Activated CD4-positive, alpha-beta T cell treated with anti-CD3 and anti-CD28 coated beads, Interleukin-2, amount 10 ng/mL, durations not matched to agents 24 days and 14 days (primary cell): ENCODE results near the gene COL26A1. TPM values are rescaled to one million over a fixed set of nuclear protein-coding genes. Genes with fewer than 3 reads are reported as not detected.

Experiments used
- DNase-seq: peaks from one replicate; pipeline ENCODE4 v3.0.0; 2022
- H3K27ac Mint-ChIP-seq: one replicate; pipeline ENCODE4 v1.8.0; 2022; ENCODE audit warnings: mild to moderate bottlenecking, mixed read lengths
- H3K27me3 Mint-ChIP-seq: one replicate; pipeline ENCODE4 v1.8.0; 2022; ENCODE audit warnings: mixed read lengths
- H3K36me3 Mint-ChIP-seq: one replicate; pipeline ENCODE4 v1.8.0; 2022; ENCODE audit warnings: low read depth, mild to moderate bottlenecking, mixed read lengths
- H3K4me1 Mint-ChIP-seq: one replicate; pipeline ENCODE4 v1.8.0; 2021; ENCODE audit warnings: mixed read lengths
- H3K4me3 Mint-ChIP-seq: one replicate; pipeline ENCODE4 v1.8.0; 2022; ENCODE audit warnings: mild to moderate bottlenecking, moderate library complexity, mixed read lengths
- H3K9me3 Mint-ChIP-seq: one replicate; pipeline ENCODE4 v1.8.0; 2021; ENCODE audit warnings: mixed read lengths
- intact Hi-C: fragments of 100-400 bp; cut with micrococcal nuclease; formaldehyde crosslinking; loops from one replicate; pipeline ENCODE4 v1.15.1; 2023
- total RNA-seq: library from RNA; stranded (reverse); gene quantifications from 2 replicates; pipeline ENCODE4 v1.2.3, GENCODE V29; 2022

COL26A1 gene
- total RNA-seq, 1 donor from 2014 or later, result not detected

DNA sequence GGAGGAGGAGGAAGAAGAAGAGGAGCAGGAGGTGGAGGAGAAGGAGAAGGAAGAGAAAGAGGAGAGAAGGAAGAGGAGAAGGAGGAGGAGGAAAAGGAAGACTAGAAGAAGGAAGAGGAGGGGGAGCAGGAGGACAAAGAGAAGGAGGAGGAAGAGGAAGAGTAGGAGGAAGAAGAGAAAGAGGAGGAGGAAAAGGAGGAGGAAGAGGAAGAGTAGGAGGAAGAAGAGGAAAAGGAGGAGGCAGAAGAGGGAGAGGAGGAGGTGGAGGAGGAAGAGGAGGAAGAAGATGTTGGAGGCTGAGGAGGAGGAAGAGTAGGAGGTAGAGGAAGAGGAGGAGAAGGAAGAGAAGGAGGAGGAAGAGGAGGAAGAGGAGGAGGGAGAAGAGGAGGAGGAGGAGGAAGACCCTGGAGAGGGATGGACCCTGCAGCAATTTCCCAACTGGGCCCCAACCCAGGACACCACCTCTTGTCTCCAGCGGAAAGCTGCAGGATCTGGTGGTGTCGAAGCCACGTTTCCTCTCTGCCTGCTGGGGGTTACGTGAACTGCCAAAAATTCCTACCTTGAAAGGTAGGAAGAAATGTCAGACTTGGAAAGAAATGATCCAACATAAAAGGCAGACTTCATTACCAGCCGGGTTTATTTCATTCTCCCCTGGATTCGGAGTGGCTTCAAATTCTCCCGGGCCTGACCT, 38.9 kb downstream of the COL26A1 start:
- no peak overlapping the region for H3K4me3 Mint-ChIP-seq
- intact Hi-C loops, result no loop called here
- H3K27me3 Mint-ChIP-seq, result peaks cover 17% of the 10 kb centered on the region
- H3K9me3 Mint-ChIP-seq, result no peaks in the 10 kb centered on the region
- no peaks in the 10 kb centered on the region for H3K4me1 Mint-ChIP-seq
- no peak overlapping the region for H3K27ac Mint-ChIP-seq
- no peak for DNase-seq
- H3K36me3 Mint-ChIP-seq, result no peaks in the 10 kb centered on the region

DNA sequence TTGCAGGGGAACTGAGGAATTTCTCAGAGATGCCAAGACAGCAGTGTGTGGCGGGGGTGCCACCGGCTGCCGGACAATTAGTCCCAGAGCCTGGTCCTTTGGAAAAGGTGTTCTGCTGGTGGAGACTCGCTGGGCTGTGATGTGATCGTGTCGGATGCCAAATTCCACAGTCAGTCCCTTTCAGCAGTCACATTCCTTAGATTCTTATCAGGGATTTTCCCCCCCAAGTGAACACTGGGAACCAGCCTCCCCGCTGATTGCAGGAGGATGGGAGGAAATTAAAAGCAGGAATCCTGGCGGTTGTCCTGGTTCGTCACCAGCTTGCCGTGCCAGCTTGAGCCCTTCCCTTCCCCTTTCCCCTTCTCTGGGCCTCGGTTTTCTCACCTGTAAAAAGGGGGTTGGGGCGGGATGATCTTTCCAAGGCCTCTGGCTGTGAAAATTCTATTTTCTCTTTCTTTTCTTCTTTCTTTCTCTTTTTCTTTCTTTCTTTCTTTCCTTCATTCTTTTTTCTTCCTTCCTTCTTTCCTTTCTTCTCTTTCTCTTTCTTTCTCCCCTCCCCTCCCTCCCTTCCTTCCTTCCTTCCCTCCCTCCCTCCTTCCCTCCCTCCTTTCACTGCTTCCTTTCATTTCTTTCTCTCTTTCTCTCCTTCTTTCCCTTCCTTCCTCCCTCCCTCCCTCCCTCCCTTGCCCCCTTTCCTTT, 39.6 kb downstream of the COL26A1 start:
- Mint-ChIP-seq H3K36me3 (no peaks in the 10 kb centered on the region), H3K4me3 (no peak overlapping the region), H3K27me3 (peaks cover 12% of the 10 kb centered on the region), H3K27ac (no peak overlapping the region), H3K4me1 (no peaks in the 10 kb centered on the region), H3K9me3 (no peaks in the 10 kb centered on the region)
- DNase-seq, result no peak
- intact Hi-C loops, result no loop called here

DNA sequence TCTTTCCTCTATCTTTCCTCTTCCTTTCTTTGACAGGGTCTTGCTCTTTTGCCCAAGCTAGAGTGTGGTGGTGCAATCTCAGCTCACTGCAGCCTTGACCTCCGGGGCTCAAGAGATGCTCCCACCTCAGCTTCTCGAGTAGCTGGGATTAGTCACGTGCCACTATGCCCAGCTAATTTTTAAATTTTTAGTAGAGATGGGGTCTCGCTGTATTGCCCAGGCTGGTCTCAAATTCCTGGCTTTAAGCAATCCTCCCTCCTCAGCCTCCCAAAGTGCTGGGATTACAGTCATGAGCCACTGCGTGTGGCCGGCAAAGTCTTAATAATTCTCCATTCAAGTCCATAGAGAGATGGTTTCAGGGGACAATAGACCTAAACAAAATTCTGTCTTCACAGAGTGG, 40.2 kb downstream of the COL26A1 start:
- intact Hi-C loops, result no loop called here
- Mint-ChIP-seq H3K9me3 (no peaks in the 10 kb centered on the region), H3K27me3 (peaks cover 12% of the 10 kb centered on the region), H3K4me1 (no peaks in the 10 kb centered on the region), H3K27ac (no peak overlapping the region), H3K36me3 (no peaks in the 10 kb centered on the region), H3K4me3 (no peak overlapping the region)
- no peak for DNase-seq

DNA sequence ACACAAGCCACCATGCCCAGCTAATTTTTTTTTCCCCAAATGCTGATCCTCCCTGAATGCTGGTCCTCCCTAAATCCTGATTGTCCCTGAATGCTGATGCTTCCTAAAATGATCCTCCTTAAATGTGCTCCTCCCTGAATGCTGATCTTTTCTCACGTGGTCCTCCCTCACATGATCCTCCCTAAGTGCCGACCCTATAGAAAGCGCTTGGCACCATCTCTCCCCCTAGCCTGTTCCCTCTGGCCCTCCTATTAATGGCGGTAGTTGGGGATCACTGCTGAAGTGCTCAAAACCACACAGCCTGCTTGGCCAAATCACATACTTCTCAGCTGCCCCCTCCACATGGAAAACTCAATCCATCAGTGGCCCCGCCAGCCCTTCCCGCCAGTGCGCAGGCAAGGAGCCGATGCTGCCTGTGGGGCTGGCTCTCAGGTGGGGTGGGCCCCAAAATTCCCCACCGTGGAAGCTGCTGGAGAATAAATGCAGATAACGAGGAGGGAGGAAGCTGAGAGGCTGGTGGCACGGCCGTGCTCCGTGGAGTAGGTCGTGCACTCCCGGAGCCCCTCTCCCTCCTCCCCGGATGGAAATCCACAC, 42.9 kb downstream of the COL26A1 start:
- Mint-ChIP-seq H3K27ac (no peak overlapping the region), H3K4me3 (no peak overlapping the region), H3K36me3 (no peaks in the 10 kb centered on the region), H3K27me3 (peaks cover 9% of the 10 kb centered on the region), H3K9me3 (peaks cover 12% of the 10 kb centered on the region), H3K4me1 (no peaks in the 10 kb centered on the region)
- DNase-seq, result no peak
- intact Hi-C loops, result no loop called here

DNA sequence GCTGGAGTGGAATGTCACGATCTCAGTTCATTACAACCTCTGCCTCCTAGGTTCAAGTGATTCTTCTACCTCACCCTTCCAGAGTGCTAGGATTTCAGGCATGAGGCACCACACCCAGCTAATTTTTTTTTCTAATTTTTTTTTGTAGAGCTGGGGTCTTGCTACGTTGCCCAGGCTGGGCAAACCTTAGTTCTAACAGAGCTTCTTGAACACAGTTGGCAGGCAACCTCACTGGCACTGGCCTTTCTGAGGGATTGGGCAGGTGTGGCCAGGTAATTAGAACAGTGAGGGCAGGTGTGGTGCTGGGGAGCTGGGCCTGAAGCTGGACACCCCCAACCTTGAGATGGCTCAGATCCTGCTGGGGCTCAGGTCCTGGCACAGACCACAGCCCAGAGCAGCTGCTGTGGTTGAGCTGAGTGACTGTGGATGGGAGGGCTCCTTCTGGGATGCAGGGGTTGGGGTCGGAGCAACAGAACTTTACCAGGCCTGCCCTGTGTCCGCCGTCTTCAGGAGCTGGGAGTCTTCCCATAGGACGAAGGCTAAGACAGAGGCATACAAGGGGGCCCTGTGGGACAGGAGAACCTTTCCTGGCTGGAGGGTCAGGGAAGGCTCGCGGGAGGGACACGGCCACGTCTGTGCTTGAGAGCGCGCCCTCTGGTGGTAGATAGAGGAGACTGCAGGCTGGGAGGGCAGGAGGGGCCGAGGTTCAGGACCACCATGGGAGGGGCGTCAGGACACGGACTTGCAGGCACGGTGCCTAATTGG, 48.2 kb downstream of the COL26A1 start:
- Mint-ChIP-seq H3K36me3 (no peaks in the 10 kb centered on the region), H3K27me3 (no peaks in the 10 kb centered on the region), H3K27ac (no peak overlapping the region), H3K4me1 (peaks cover 5% of the 10 kb centered on the region), H3K4me3 (no peak overlapping the region), H3K9me3 (peaks cover 12% of the 10 kb centered on the region)
- intact Hi-C loops, result loop anchor here (1.0 kb wide), 1 partner anchor 47 kb away; no protein-coding TSS in a partner anchor
- DNase-seq, result peak; percentile 81

DNA sequence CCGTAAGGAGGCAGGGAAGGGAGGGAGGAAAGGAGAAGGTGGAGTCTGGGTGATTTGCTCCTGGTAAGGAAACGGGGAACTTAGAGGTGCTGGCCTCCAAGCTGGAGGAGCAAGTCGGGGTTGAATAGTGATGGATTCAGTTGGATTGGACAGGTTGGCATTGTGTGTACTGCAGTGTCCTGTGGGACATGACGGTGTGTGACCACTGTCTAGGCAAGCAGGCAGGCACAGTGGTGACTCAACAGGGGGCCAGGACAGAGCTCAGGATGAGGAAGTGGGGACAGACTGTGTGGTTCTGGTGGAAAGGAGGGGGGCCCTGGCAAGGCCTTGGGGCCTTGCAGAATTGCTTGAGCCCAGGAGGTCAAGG, 48.8 kb downstream of the COL26A1 start:
- Mint-ChIP-seq H3K36me3 (no peaks in the 10 kb centered on the region), H3K4me3 (no peak overlapping the region), H3K27me3 (no peaks in the 10 kb centered on the region), H3K4me1 (peaks cover 5% of the 10 kb centered on the region), H3K27ac (no peak overlapping the region), H3K9me3 (peaks cover 12% of the 10 kb centered on the region)
- intact Hi-C loops, result loop anchor here (1.0 kb wide), 1 partner anchor 47 kb away; no protein-coding TSS in a partner anchor
- no peak for DNase-seq

DNA sequence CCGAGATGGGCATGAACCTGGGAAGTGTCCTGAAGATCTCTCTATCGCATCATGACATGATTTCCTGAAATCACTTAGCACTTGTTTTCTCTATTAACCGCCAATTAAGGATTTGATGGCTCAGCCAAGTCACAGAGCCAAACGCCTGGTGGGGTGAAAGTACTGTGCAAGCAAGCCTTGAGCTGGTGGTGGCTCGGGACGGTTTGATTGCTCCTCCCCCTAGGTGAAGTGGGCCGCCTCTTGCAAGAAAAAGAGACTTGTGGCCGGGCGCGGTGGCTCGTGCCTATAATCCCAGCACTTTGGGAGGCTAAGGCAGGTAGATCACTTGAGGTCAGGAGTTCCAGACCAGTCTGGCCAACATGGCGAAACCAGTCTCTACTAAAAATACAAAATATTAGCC, 50.3 kb downstream of the COL26A1 start:
- intact Hi-C loops, result no loop called here
- H3K9me3 Mint-ChIP-seq, result peaks cover 12% of the 10 kb centered on the region
- no peak for DNase-seq
- H3K27ac Mint-ChIP-seq, result no peak overlapping the region
- peaks cover 5% of the 10 kb centered on the region for H3K4me1 Mint-ChIP-seq
- no peak overlapping the region for H3K4me3 Mint-ChIP-seq
- H3K36me3 Mint-ChIP-seq, result no peaks in the 10 kb centered on the region
- H3K27me3 Mint-ChIP-seq, result no peaks in the 10 kb centered on the region

DNA sequence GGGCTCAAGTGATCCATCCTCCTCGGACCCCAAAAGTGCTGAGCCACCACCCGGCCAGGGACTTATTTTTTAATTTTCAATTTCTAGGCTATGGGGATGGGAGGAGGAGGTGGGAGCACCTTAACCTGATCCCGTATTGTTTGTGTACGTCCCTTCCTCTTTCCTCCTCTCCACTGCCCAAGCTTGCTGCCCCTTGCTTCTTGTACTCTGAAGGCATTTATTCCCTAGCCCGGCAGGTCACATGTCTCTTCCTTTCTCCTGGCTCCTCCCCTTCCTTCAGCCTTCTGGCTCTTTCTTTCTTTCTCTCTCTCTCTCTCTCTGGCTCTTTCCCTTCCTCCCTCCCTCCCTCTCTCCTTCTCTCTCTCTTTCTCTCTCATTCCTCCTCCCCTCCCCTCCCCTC, 56.0 kb downstream of the COL26A1 start:
- no peak overlapping the region for H3K27ac Mint-ChIP-seq
- intact Hi-C loops, result no loop called here
- DNase-seq, result no peak
- no peaks in the 10 kb centered on the region for H3K27me3 Mint-ChIP-seq
- H3K36me3 Mint-ChIP-seq, result no peaks in the 10 kb centered on the region
- H3K9me3 Mint-ChIP-seq, result no peaks in the 10 kb centered on the region
- no peak overlapping the region for H3K4me3 Mint-ChIP-seq
- peaks cover 2% of the 10 kb centered on the region for H3K4me1 Mint-ChIP-seq

DNA sequence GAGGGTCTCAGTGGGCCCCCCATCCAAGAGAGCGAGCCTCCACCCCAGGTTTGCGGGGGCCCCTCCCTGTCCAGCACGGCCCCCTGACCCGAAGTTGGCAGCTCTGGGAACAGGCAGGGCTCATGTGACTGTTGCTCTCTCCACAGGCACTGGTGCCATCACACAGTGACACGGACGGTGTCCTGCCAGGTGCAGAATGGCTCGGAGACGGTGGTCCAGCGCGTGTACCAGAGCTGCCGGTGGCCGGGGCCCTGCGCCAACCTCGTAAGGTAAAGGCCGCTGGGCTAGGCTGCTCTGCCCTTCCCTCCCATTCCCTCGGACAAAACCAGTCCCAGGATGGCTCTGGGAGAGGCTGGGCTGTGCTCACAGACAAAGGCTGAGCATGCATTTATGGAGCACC, 57.2 kb downstream of the COL26A1 start:
- Mint-ChIP-seq H3K4me1 (peaks cover 2% of the 10 kb centered on the region), H3K27ac (no peak overlapping the region), H3K36me3 (no peaks in the 10 kb centered on the region), H3K9me3 (no peaks in the 10 kb centered on the region), H3K27me3 (no peaks in the 10 kb centered on the region), H3K4me3 (no peak overlapping the region)
- DNase-seq, result no peak
- intact Hi-C loops, result no loop called here

DNA sequence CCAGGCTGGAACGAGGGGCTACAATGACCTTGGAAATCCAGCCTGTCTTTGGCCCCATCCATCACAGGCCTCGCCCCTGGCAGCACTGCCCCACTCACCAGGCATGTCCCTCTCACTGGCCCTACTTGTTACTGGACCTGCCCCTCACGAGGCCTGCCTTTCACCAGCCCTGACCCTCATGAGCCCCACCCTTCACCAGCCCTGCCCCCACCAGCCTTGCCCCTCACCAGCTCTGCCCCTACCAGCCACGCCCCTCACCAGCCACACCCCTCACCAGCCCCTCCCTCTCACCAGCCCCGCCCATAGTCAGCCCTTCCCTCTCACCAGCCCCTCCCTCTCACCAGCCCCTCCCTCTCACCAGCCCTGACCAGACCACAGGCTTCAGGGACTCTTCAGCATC, 57.8 kb downstream of the COL26A1 start:
- H3K4me1 Mint-ChIP-seq, result peaks cover 2% of the 10 kb centered on the region
- DNase-seq, result no peak
- intact Hi-C loops, result no loop called here
- H3K27me3 Mint-ChIP-seq, result no peaks in the 10 kb centered on the region
- H3K36me3 Mint-ChIP-seq, result no peaks in the 10 kb centered on the region
- no peak overlapping the region for H3K4me3 Mint-ChIP-seq
- H3K27ac Mint-ChIP-seq, result no peak overlapping the region
- no peaks in the 10 kb centered on the region for H3K9me3 Mint-ChIP-seq

DNA sequence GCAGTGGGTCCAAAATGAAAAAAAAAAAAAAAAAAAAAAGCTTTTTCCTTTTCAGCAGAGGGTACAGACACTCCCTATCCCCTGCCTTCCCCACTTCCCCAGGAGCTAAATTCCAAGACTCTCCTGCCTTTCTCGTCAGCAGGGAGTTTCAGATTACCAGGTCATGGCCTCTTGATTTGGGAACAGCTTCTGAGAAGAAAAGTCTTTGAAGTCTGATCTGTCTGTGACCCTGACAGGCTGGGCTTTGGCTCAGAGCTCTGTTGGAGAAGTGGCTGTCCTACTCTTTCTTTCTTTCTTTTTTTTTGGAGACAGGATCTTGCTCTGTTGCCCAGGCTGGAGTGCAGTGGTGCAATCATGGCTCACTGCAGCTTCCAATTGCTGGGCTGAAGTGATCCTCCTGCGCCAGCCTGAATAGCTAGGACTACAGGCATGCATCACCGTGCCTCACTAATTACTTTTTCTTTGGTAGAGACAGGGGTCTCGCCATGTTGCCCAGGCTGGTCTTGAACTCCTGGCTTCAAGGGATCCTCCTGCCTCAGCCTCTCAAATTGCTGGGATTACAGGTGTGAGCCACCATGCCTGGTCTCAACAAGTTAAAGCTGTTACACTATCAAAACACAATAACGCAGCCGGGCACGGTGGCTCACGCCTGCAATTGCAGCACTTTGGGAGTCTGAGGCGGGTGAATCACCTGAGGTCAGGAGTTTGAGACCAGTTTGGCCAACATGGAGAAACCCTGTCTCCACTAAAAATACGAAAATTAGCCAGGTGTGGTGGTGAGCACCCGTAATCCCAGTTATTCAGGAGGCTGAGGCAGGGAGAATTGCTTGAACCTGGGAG, 59.9 kb downstream of the COL26A1 start:
- Mint-ChIP-seq H3K27me3 (no peaks in the 10 kb centered on the region), H3K9me3 (no peaks in the 10 kb centered on the region), H3K36me3 (no peaks in the 10 kb centered on the region), H3K4me3 (no peak overlapping the region), H3K4me1 (peaks cover 2% of the 10 kb centered on the region), H3K27ac (no peak overlapping the region)
- DNase-seq, result no peak
- intact Hi-C loops, result no loop called here

DNA sequence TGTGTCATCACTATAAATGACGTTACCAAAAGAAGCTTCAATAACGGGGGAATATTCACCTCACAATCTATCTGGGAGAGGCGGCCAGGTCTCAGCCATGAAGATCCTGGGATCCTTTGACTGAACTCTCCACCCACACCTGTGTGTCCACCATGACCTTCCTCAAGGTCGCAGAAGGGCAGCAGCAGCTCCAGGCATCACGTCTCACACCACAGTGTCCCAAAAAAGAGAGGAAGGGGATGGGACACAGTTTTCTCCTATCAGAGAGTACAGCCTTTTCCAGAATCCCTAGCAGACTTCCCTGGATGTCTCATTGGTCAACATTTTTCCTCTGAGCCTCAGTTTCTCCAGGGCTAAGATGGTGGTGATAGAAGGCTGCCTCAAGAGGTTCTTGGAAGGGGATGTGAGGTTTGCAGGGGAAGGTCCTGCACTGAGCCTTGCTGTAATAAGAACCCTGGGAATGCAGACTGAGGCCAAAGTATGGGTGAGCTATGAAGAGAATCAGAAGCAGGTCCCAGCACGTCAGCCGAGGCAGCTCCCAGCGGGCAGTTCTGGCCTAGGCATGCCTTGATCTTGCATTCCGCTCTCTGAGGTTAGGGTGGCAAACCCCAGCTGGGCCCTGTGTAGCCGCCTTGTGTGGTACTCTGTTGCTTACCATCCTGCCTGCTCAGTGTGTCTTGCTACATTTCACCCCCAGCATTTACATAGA, 63.8 kb downstream of the COL26A1 start:
- Mint-ChIP-seq H3K4me3 (no peak overlapping the region), H3K9me3 (no peaks in the 10 kb centered on the region), H3K4me1 (no peaks in the 10 kb centered on the region), H3K36me3 (no peaks in the 10 kb centered on the region), H3K27ac (no peak overlapping the region), H3K27me3 (peaks cover 4% of the 10 kb centered on the region)
- no peak for DNase-seq
- intact Hi-C loops, result no loop called here
